Measurements from ENCODE around the gene TIMM10B. TPM values are rescaled to one million over a fixed set of nuclear protein-coding genes. Genes with fewer than 3 reads are reported as not detected.

The TIMM10B gene
- total RNA-seq, 1 donor from 2014 or later = 31.2 TPM

GRCh38 chr11:6452219-6452618 lies 29.1 kb upstream of the TIMM10B start:
- peaks cover 5% of the 10 kb centered on the region for H3K36me3 Mint-ChIP-seq
- no peak overlapping the region for H3K27ac Mint-ChIP-seq
- H3K27me3 Mint-ChIP-seq = no peaks in the 10 kb centered on the region
- no peak overlapping the region for H3K4me3 Mint-ChIP-seq
- no peak for DNase-seq (ENCODE audit: extremely low spot score, unreplicated experiment)
- no peaks in the 10 kb centered on the region for H3K9me3 Mint-ChIP-seq
- H3K4me1 Mint-ChIP-seq (ENCODE audit: unreplicated experiment) = no peaks in the 10 kb centered on the region
- TF ChIP-seq, protein P1, sequence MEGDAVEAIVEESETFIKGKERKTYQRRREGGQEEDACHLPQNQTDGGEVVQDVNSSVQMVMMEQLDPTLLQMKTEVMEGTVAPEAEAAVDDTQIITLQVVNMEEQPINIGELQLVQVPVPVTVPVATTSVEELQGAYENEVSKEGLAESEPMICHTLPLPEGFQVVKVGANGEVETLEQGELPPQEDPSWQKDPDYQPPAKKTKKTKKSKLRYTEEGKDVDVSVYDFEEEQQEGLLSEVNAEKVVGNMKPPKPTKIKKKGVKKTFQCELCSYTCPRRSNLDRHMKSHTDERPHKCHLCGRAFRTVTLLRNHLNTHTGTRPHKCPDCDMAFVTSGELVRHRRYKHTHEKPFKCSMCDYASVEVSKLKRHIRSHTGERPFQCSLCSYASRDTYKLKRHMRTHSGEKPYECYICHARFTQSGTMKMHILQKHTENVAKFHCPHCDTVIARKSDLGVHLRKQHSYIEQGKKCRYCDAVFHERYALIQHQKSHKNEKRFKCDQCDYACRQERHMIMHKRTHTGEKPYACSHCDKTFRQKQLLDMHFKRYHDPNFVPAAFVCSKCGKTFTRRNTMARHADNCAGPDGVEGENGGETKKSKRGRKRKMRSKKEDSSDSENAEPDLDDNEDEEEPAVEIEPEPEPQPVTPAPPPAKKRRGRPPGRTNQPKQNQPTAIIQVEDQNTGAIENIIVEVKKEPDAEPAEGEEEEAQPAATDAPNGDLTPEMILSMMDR (conservative IDR thresholded peaks at IDR 0.05) = no peak

DNA sequence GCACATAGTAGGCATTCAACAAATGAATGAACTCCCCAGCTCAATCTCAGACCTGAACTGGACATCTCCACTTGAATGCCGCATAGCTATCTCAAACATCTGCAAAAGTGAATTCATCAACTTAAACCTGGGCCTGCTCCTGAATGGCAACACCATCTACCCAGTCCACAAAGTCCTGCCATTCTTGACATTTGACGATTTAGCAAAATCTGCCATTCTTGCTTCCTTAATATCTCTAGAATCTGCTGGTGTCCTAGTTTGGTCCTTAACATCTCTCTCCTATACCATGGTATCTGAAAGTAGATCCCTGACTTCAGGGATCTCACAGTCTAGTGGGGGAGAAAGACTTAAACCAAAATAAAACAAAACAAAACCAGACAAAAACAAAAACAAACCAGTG lies 28.1 kb upstream of the TIMM10B start:
- no peaks in the 10 kb centered on the region for H3K4me1 Mint-ChIP-seq (ENCODE audit: unreplicated experiment)
- no peak for DNase-seq (ENCODE audit: extremely low spot score, unreplicated experiment)
- peaks cover 6% of the 10 kb centered on the region for H3K36me3 Mint-ChIP-seq
- H3K9me3 Mint-ChIP-seq = no peaks in the 10 kb centered on the region
- TF ChIP-seq, protein P1 (conservative IDR thresholded peaks at IDR 0.05) = no peak
- no peaks in the 10 kb centered on the region for H3K27me3 Mint-ChIP-seq
- no peak overlapping the region for H3K27ac Mint-ChIP-seq
- no peak overlapping the region for H3K4me3 Mint-ChIP-seq

GRCh38 chr11:6455070-6455469 lies 26.2 kb upstream of the TIMM10B start:
- Mint-ChIP-seq H3K4me3 (no peak overlapping the region), H3K27ac (peak overlapping the region; percentile 10)

GRCh38 chr11:6456361-6457073 lies 24.8 kb upstream of the TIMM10B start:
- no peak for DNase-seq (ENCODE audit: extremely low spot score, unreplicated experiment)
- Mint-ChIP-seq H3K4me1 (ENCODE audit: unreplicated experiment) (no peaks in the 10 kb centered on the region), H3K9me3 (no peaks in the 10 kb centered on the region), H3K27me3 (no peaks in the 10 kb centered on the region), H3K36me3 (peaks cover 14% of the 10 kb centered on the region), H3K27ac (no peak overlapping the region), H3K4me3 (no peak overlapping the region)
- TF ChIP-seq, protein P1 (conservative IDR thresholded peaks at IDR 0.05) = no peak

More at GRCh38 chr11:6455070-6455469, 26.2 kb upstream of the TIMM10B start:
- Mint-ChIP-seq H3K27me3 (no peaks in the 10 kb centered on the region), H3K4me1 (ENCODE audit: unreplicated experiment) (no peaks in the 10 kb centered on the region), H3K36me3 (peaks cover 10% of the 10 kb centered on the region), H3K9me3 (no peaks in the 10 kb centered on the region)
- no peak for DNase-seq (ENCODE audit: extremely low spot score, unreplicated experiment)
- TF ChIP-seq, protein P1 (conservative IDR thresholded peaks at IDR 0.05) = no peak

DNA sequence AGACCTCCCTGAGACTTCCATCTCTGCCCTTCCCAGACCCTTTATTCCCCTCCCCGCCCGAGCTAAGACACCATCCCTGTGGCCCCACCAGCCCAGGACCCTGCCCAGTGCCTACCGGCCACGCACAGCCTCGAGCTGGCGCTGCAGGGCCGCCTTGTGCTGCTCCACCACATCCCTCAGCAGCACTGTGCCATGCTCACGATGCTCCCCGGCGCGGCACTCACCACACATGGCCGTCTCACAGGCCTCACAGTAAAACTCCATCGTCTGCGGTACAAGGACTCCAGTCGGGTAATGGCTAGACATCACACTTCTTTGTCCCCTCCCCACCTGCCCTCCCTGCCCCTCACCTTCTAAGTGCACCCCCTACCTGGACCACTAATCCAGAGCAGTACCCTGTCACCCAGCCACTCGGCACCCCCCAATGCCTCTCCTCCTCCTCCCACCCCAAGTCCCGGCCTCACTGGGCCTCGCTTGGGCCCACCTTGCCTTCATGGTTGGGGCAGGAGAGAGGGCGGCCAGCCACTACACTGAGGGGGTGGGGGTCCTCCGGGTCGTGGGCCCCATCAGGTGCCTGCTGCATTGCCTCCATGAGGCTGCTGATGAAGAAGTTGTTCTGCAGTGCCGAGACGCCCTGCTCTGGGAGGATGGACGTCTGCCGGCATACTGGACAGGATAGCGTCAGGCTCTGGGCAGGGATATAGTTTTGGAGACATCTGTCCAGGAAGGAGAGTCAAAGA lies 23.6 kb upstream of the TIMM10B start:
- TF ChIP-seq, protein P1 (conservative IDR thresholded peaks at IDR 0.05) = no peak
- H3K4me1 Mint-ChIP-seq (ENCODE audit: unreplicated experiment) = no peaks in the 10 kb centered on the region
- H3K27ac Mint-ChIP-seq = peak overlapping the region; percentile 87
- H3K36me3 Mint-ChIP-seq = peaks cover 20% of the 10 kb centered on the region
- no peak overlapping the region for H3K4me3 Mint-ChIP-seq
- H3K9me3 Mint-ChIP-seq = no peaks in the 10 kb centered on the region
- no peak for DNase-seq (ENCODE audit: extremely low spot score, unreplicated experiment)
- no peaks in the 10 kb centered on the region for H3K27me3 Mint-ChIP-seq
